ENCODE data around the gene JADE3. TPM values are rescaled to one million over a fixed set of nuclear protein-coding genes. Genes with fewer than 3 reads are reported as not detected.

Gene JADE3
- total RNA-seq, 6 experiments from 2014 or later, result 5.1 to 7.3 (median 5.9) TPM

GRCh38 chrX:47059142-47059874 lies 147.1 kb downstream of the JADE3 start:
- Mint-ChIP-seq H3K9me3 (no peaks in the 10 kb centered on the region), H3K27me3 (ENCODE audit: insufficient read depth) (no peaks in the 10 kb centered on the region), H3K36me3 (ENCODE audit: low read depth) (no peaks in the 10 kb centered on the region), H3K4me3 (no peak overlapping the region), H3K27ac (no peak overlapping the region), H3K4me1 (ENCODE audit: low read depth) (no peaks in the 10 kb centered on the region)
- DNase-seq, result no peak
- TF ChIP-seq CTCF (IDR thresholded peaks at IDR 0.05), result no peak

GRCh38 chrX:47060708-47061107 lies 148.5 kb downstream of the JADE3 start:
- no peaks in the 10 kb centered on the region for H3K9me3 Mint-ChIP-seq
- H3K36me3 Mint-ChIP-seq (ENCODE audit: low read depth), result no peaks in the 10 kb centered on the region
- H3K27ac Mint-ChIP-seq, result no peak overlapping the region
- TF ChIP-seq CTCF (IDR thresholded peaks at IDR 0.05), result no peak
- H3K4me1 Mint-ChIP-seq (ENCODE audit: low read depth), result no peaks in the 10 kb centered on the region
- no peak for DNase-seq
- H3K27me3 Mint-ChIP-seq (ENCODE audit: insufficient read depth), result no peaks in the 10 kb centered on the region
- no peak overlapping the region for H3K4me3 Mint-ChIP-seq

- Mint-ChIP-seq H3K4me3 (no peak overlapping the region), H3K4me1 (ENCODE audit: low read depth) (no peaks in the 10 kb centered on the region), H3K27ac (no peak overlapping the region), H3K9me3 (no peaks in the 10 kb centered on the region), H3K36me3 (ENCODE audit: low read depth) (no peaks in the 10 kb centered on the region), H3K27me3 (ENCODE audit: insufficient read depth) (no peaks in the 10 kb centered on the region)
- DNase-seq, result no peak
- TF ChIP-seq CTCF (IDR thresholded peaks at IDR 0.05), result no peak
Measured at GRCh38 chrX:47061238-47061919, 149.2 kb downstream of the JADE3 start.

- Mint-ChIP-seq H3K27me3 (ENCODE audit: insufficient read depth) (no peaks in the 10 kb centered on the region), H3K4me3 (no peak overlapping the region; the same call in 1 of the 2 replicates), H3K27ac (no peak overlapping the region), H3K4me1 (ENCODE audit: low read depth) (no peaks in the 10 kb centered on the region), H3K9me3 (no peaks in the 10 kb centered on the region), H3K36me3 (ENCODE audit: low read depth) (no peaks in the 10 kb centered on the region)
- no peak for DNase-seq
- TF ChIP-seq CTCF (IDR thresholded peaks at IDR 0.05), result no peak
Measured at GRCh38 chrX:47063179-47063578, 151.0 kb downstream of the JADE3 start.

GRCh38 chrX:47068214-47068613 lies 156.0 kb downstream of the JADE3 start:
- Mint-ChIP-seq H3K27me3 (ENCODE audit: insufficient read depth) (no peaks in the 10 kb centered on the region), H3K36me3 (ENCODE audit: low read depth) (no peaks in the 10 kb centered on the region), H3K4me3 (no peak overlapping the region), H3K27ac (no peak overlapping the region), H3K4me1 (ENCODE audit: low read depth) (no peaks in the 10 kb centered on the region), H3K9me3 (no peaks in the 10 kb centered on the region)
- no peak for DNase-seq
- TF ChIP-seq CTCF (IDR thresholded peaks at IDR 0.05), result no peak
